ENCODE data around the gene MACO1. TPM values are rescaled to one million over a fixed set of nuclear protein-coding genes. Genes with fewer than 3 reads are reported as not detected.
A peak's percentile ranks its signal among the peaks of the same experiment; 100 is the strongest.
"Not testable (repeated sequence)": the region's sequence is repeated elsewhere in the genome, so short reads cannot be mapped to it uniquely, and the experiment has no call there.

Gene MACO1
- total and polyA plus RNA-seq, 10 of the 15 experiments (the other 5 are each of a cell fraction or from before 2014, with no cell fraction given): 3.2 to 19.8 (median 10.3) TPM

- WGBS (ENCODE audit: insufficient coverage, insufficient replicate concordance, low lambda C conversion rate, missing lambda C conversion rate): no CpG with 5 or more reads among the region's 2 CpGs
- RAD21 ChIA-PET (ENCODE audit: unreplicated experiment); intact Hi-C loops (cut with micrococcal nuclease; ENCODE audit: unreplicated experiment); H3K4me1 ChIP-seq (ENCODE audit: control insufficient read depth, insufficient read depth, low read length); ATAC-seq; POLR2A ChIA-PET; H4K20me1 ChIP-seq (ENCODE audit: control insufficient read depth, insufficient read depth); H3K36me3 ChIP-seq (ENCODE audit: control insufficient read depth in 2 of 2, insufficient read depth in 2 of 2, low read length in 1 of 2); in situ Hi-C loops (cut with MboI); FAIRE-seq; H3K27ac ChIP-seq (ENCODE audit: control insufficient read depth, insufficient read depth); DNase-seq (ENCODE audit: low read depth, low spot score); H3K4me3 ChIP-seq; H3K4me2 ChIP-seq (ENCODE audit: control insufficient read depth, insufficient read depth); H3K27me3 ChIP-seq (replicated peaks in 1 of 2; ENCODE audit: control insufficient read depth in 2 of 2, insufficient read depth in 2 of 2, low read length in 1 of 2); BruUV-seq (replicated peaks); H3K9me3 ChIP-seq (replicated peaks; ENCODE audit: control insufficient read depth, insufficient read depth, low read length); SMC1A ChIA-PET (ENCODE audit: uncharacterized antibody, unreplicated experiment); CTCF ChIA-PET; H3K9ac ChIP-seq (ENCODE audit: control insufficient read depth, insufficient read depth, low read length); H2AFZ ChIP-seq (ENCODE audit: control insufficient read depth, low read depth, low read length); H3K79me2 ChIP-seq (ENCODE audit: control insufficient read depth, insufficient read depth, low read length): not testable (repeated sequence)
These were observed 32.6 kb upstream of the MACO1 start for GRCh38 chr1:25398079-25398478.

GRCh38 chr1:25402947-25403803, 27.5 kb upstream of the MACO1 start:
- peak; percentile 27 for FAIRE-seq
- H3K4me2 ChIP-seq (ENCODE audit: control insufficient read depth, insufficient read depth); H3K36me3 ChIP-seq (ENCODE audit: control insufficient read depth in 2 of 2, insufficient read depth in 2 of 2, low read length in 1 of 2); BruUV-seq (replicated peaks); H3K9ac ChIP-seq (ENCODE audit: control insufficient read depth, insufficient read depth, low read length); H3K9me3 ChIP-seq (replicated peaks; ENCODE audit: control insufficient read depth, insufficient read depth, low read length); intact Hi-C loops (cut with micrococcal nuclease; ENCODE audit: unreplicated experiment); H3K27ac ChIP-seq (ENCODE audit: control insufficient read depth, insufficient read depth); H2AFZ ChIP-seq (ENCODE audit: control insufficient read depth, low read depth, low read length); H4K20me1 ChIP-seq (ENCODE audit: control insufficient read depth, insufficient read depth); H3K79me2 ChIP-seq (ENCODE audit: control insufficient read depth, insufficient read depth, low read length); POLR2A ChIA-PET; H3K4me1 ChIP-seq (ENCODE audit: control insufficient read depth, insufficient read depth, low read length); H3K4me3 ChIP-seq; H3K27me3 ChIP-seq (replicated peaks in 1 of 2; ENCODE audit: control insufficient read depth in 2 of 2, insufficient read depth in 2 of 2, low read length in 1 of 2); DNase-seq (ENCODE audit: low read depth, low spot score): not testable (repeated sequence)
- TF ChIP-seq RAD21 (IDR thresholded peaks at IDR 0.05; ENCODE audit: insufficient read depth, low read depth, low read length): peak; percentile 36; the same call in 1 of the 2 replicates
- peak in 2 of 3 experiments; percentile 9 to 31; a peak in 3 of 6 replicates for TF ChIP-seq CTCF (IDR thresholded peaks at IDR 0.05 in 2 of 3, conservative IDR thresholded peaks at IDR 0.05 in 1 of 3; ENCODE audit: control insufficient read depth in 2 of 3, extremely low read depth in 1 of 3, insufficient read depth in 1 of 3, low read depth in 3 of 3, low read length in 3 of 3)
- WGBS (ENCODE audit: insufficient coverage, insufficient replicate concordance, low lambda C conversion rate, missing lambda C conversion rate): 20% methylated on average over 3 of the region's 8 CpGs
- ChIA-PET SMC1A (ENCODE audit: uncharacterized antibody, unreplicated experiment) (interaction anchor here (0.7 kb wide), 1 partner anchor 115 kb away, joined by 4 read pairs; no protein-coding TSS in a partner anchor), CTCF (interaction anchor here (0.6 to 1.3 kb wide), 7 partner anchors 32 to 305 kb away, joined by 3 to 5 read pairs (median 4); no protein-coding TSS in a partner anchor), RAD21 (ENCODE audit: unreplicated experiment) (interaction anchor here (1.1 kb wide), 1 partner anchor 116 kb away, joined by 3 read pairs; no protein-coding TSS in a partner anchor)
- peak; percentile 92 for ATAC-seq
- in situ Hi-C loops (cut with MboI): loop anchor here (10.0 to 25.0 kb wide), 2 partner anchors 112 to 409 kb away; partner anchors contain the start of genes MTFR1L and SELENON

GRCh38 chr1:25405731-25406305, 24.9 kb upstream of the MACO1 start:
- peak; percentile 69 for ATAC-seq
- SMC1A ChIA-PET (ENCODE audit: uncharacterized antibody, unreplicated experiment); H3K4me3 ChIP-seq; BruUV-seq (replicated peaks); H4K20me1 ChIP-seq (ENCODE audit: control insufficient read depth, insufficient read depth); H3K4me2 ChIP-seq (ENCODE audit: control insufficient read depth, insufficient read depth); H3K79me2 ChIP-seq (ENCODE audit: control insufficient read depth, insufficient read depth, low read length); H3K4me1 ChIP-seq (ENCODE audit: control insufficient read depth, insufficient read depth, low read length); H3K27me3 ChIP-seq (replicated peaks in 1 of 2; ENCODE audit: control insufficient read depth in 2 of 2, insufficient read depth in 2 of 2, low read length in 1 of 2); H3K36me3 ChIP-seq (ENCODE audit: control insufficient read depth in 2 of 2, insufficient read depth in 2 of 2, low read length in 1 of 2); H3K27ac ChIP-seq (ENCODE audit: control insufficient read depth, insufficient read depth); FAIRE-seq; H3K9me3 ChIP-seq (replicated peaks; ENCODE audit: control insufficient read depth, insufficient read depth, low read length); H2AFZ ChIP-seq (ENCODE audit: control insufficient read depth, low read depth, low read length); POLR2A ChIA-PET; DNase-seq (ENCODE audit: low read depth, low spot score); H3K9ac ChIP-seq (ENCODE audit: control insufficient read depth, insufficient read depth, low read length); intact Hi-C loops (cut with micrococcal nuclease; ENCODE audit: unreplicated experiment): not testable (repeated sequence)
- ChIA-PET RAD21 (ENCODE audit: unreplicated experiment) (interaction anchor here (0.7 to 1.2 kb wide), 2 partner anchors 22 to 119 kb away, joined by 3 to 6 read pairs; no protein-coding TSS in a partner anchor), CTCF (interaction anchor here (0.7 to 1.2 kb wide), 3 partner anchors 82 to 119 kb away, joined by 4 to 8 read pairs (median 6); no protein-coding TSS in a partner anchor)
- in situ Hi-C loops (cut with MboI): loop anchor here (10.0 to 25.0 kb wide), 2 partner anchors 109 to 406 kb away; partner anchors contain the start of genes MTFR1L and SELENON
- 54% methylated on average over 8 of the region's 12 CpGs for WGBS (ENCODE audit: insufficient coverage, insufficient replicate concordance, low lambda C conversion rate, missing lambda C conversion rate)
